Kidney (tissue), 14 donors: ENCODE data around the gene YPEL2. TPM values are rescaled to one million over a fixed set of nuclear protein-coding genes. Genes with fewer than 3 reads are reported as not detected.
A peak's percentile ranks its signal among the peaks of the same experiment; 100 is the strongest.

Experiments
- DNase-seq, 5 donors: peaks; one replicate each; pipeline ENCODE4 v3.0.0-alpha.2; 2013 to 2020
- FAIRE-seq: peaks from 2 replicates; lab custom pipeline; 2012; peaks lifted over from hg19 to GRCh38; lab: Jason Lieb, UNC
- H3K27ac ChIP-seq, 2 donors: one replicate each; pipeline ENCODE4 v1.7.0; 2013; ENCODE audit warnings: low read depth in 2 of 2, low read length in 2 of 2, inconsistent platforms in 1 of 2
- H3K27me3 ChIP-seq: one replicate; pipeline ENCODE4 v1.7.1; 2013; ENCODE audit warnings: low read length, inconsistent platforms; ENCODE audit not compliant: control insufficient read depth, insufficient read depth
- H3K36me3 ChIP-seq, 3 donors: one replicate each; pipeline versions ENCODE4 v1.7.0 to v1.7.1; 2013; ENCODE audit warnings: low read length in 3 of 3, control low read depth in 1 of 3, inconsistent platforms in 1 of 3; ENCODE audit not compliant: insufficient read depth in 3 of 3, control insufficient read depth in 2 of 3
- H3K4me1 ChIP-seq, 3 donors: one replicate each; pipeline versions ENCODE4 v1.7.0 to v1.7.1; 2013; ENCODE audit warnings: low read length in 3 of 3, inconsistent platforms in 1 of 3, low read depth in 1 of 3; ENCODE audit not compliant: control insufficient read depth in 2 of 3, insufficient read depth in 2 of 3
- H3K4me3 ChIP-seq, 3 donors: one replicate each; pipeline versions ENCODE4 v1.7.0 to v1.8.1; 2013; ENCODE audit warnings: low read length in 3 of 3, control low read depth in 1 of 3, inconsistent platforms in 1 of 3
- H3K9ac ChIP-seq, 3 donors: one replicate each; pipeline versions ENCODE4 v1.7.0 to v1.7.1; 2013; ENCODE audit warnings: low read length in 3 of 3, control low read depth in 1 of 3, inconsistent platforms in 1 of 3
- H3K9me3 ChIP-seq, 3 donors: one replicate each; pipeline versions ENCODE4 v1.7.0 to v1.7.1; 2013; ENCODE audit warnings: low read length in 3 of 3, control low read depth in 1 of 3, inconsistent platforms in 1 of 3; ENCODE audit not compliant: control insufficient read depth in 2 of 3, insufficient read depth in 1 of 3
- intact Hi-C: fragments of 100-400 bp; cut with DNase I; formaldehyde crosslinking; loops from one replicate; pipeline ENCODE4 v1.11.1; 2022
- polyA plus RNA-seq: library from polyadenylated mRNA; stranded (reverse); fragments of 350-450 nt; fragmentation: Illumina TruSeq; extraction: RNeasy Lipid Tissue Mini Kit (QIAGEN cat#74804); gene quantifications from one replicate; pipeline ENCODE4 v1.2.3, GENCODE V29; 2014; ENCODE audit warnings: low read depth, low replicate concordance; ENCODE audit not compliant: insufficient read depth
- total RNA-seq: library from RNA; stranded (reverse); fragmentation: NEBNext Ultra II Directional; extraction: Animal tissue kit (Norgen Biotek cat#: 25700); gene quantifications from one replicate; pipeline ENCODE4 v1.2.1, GENCODE V29; 2021
- TF ChIP-seq, protein P1 (sequence below): IDR thresholded peaks from 3 replicates; pipeline ENCODE4 v1.5.1; 2012; ENCODE audit warnings: mild to moderate bottlenecking, moderate library complexity, borderline replicate concordance; ENCODE audit not compliant: insufficient read depth; ENCODE audit errors: extremely low read depth
- donor health status: control.
- donor health status: control.
- donor health status: control.
- donor health status: control.
- donor health status: control.
- donor health status: DM: yes; HTN: yes; CAD: no.
- donor health status: Normal renal cell carcinoma (clear cell type).

The YPEL2 gene
- total and polyA plus RNA-seq, 2 donors from 2014 or later, result 9.0 to 53.6 TPM

GRCh38 chr17:59375857-59376256 lies 44.4 kb downstream of the YPEL2 start:
- H3K9me3 ChIP-seq, result no peaks in the 10 kb centered on the region
- H3K4me1 ChIP-seq, result peaks cover 17 to 62% (median 57%) of the 10 kb centered on the region in 3 donors
- TF ChIP-seq, protein P1, sequence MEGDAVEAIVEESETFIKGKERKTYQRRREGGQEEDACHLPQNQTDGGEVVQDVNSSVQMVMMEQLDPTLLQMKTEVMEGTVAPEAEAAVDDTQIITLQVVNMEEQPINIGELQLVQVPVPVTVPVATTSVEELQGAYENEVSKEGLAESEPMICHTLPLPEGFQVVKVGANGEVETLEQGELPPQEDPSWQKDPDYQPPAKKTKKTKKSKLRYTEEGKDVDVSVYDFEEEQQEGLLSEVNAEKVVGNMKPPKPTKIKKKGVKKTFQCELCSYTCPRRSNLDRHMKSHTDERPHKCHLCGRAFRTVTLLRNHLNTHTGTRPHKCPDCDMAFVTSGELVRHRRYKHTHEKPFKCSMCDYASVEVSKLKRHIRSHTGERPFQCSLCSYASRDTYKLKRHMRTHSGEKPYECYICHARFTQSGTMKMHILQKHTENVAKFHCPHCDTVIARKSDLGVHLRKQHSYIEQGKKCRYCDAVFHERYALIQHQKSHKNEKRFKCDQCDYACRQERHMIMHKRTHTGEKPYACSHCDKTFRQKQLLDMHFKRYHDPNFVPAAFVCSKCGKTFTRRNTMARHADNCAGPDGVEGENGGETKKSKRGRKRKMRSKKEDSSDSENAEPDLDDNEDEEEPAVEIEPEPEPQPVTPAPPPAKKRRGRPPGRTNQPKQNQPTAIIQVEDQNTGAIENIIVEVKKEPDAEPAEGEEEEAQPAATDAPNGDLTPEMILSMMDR, result no peak
- intact Hi-C loops, result no loop called here
- no peak overlapping the region for H3K4me3 ChIP-seq
- DNase-seq (no peak), FAIRE-seq (no peak)
- peak overlapping the region in 1 of 3 donors; percentile 14 for H3K9ac ChIP-seq
- H3K27me3 ChIP-seq, result no peaks in the 10 kb centered on the region
- H3K36me3 ChIP-seq, result no peaks in the 10 kb centered on the region
- peak overlapping the region in 1 of 2 donors; percentile 97 for H3K27ac ChIP-seq

GRCh38 chr17:59376506-59376905 lies 45.1 kb downstream of the YPEL2 start:
- TF ChIP-seq, protein P1, result no peak
- Histone ChIP-seq H3K36me3 (no peaks in the 10 kb centered on the region), H3K4me3 (no peak overlapping the region), H3K27me3 (no peaks in the 10 kb centered on the region), H3K4me1 (peaks cover 13 to 62% (median 57%) of the 10 kb centered on the region in 3 donors), H3K9me3 (no peaks in the 10 kb centered on the region), H3K9ac (no peak overlapping the region), H3K27ac (peak overlapping the region in 1 of 2 donors; percentile 97)
- FAIRE-seq (no peak), DNase-seq (no peak)
- intact Hi-C loops, result no loop called here

GRCh38 chr17:59377410-59377809 lies 46.0 kb downstream of the YPEL2 start:
- H3K9me3 ChIP-seq, result no peaks in the 10 kb centered on the region
- H3K9ac ChIP-seq, result no peak overlapping the region
- FAIRE-seq (no peak), DNase-seq (no peak)
- peak overlapping the region; percentile 23 to 61 for H3K27ac ChIP-seq
- TF ChIP-seq, protein P1, result no peak
- intact Hi-C loops, result no loop called here
- no peaks in the 10 kb centered on the region for H3K36me3 ChIP-seq
- no peak overlapping the region for H3K4me3 ChIP-seq
- H3K4me1 ChIP-seq, result peaks cover 6 to 57% (median 54%) of the 10 kb centered on the region in 3 donors
- no peaks in the 10 kb centered on the region for H3K27me3 ChIP-seq

DNA sequence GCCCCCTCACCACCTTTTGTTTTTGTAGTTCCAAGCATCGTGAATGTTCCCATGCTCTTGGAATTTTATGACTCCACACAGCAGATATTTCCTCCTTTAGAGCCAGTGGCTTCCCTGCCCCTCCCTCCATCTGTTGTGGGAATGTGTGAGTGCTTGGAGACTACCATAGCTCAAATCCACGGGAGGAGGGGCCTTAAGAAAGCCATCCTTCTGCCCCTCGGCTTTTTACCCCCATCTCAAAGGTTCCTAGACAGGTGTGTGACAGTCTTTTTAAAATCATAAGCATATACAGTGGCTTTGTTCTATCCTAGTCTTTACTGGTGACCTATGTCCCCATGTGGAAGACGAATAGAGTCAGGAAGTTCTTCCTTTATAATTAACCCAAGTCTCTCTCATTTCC lies 47.2 kb downstream of the YPEL2 start:
- DNase-seq, result peak in 2 of 5 donors; percentile 27 to 72
- no peak for FAIRE-seq
- TF ChIP-seq, protein P1, result no peak
- Histone ChIP-seq H3K36me3 (no peaks in the 10 kb centered on the region), H3K9ac (peak overlapping the region in 1 of 3 donors; percentile 13), H3K9me3 (no peaks in the 10 kb centered on the region), H3K27me3 (no peaks in the 10 kb centered on the region), H3K4me3 (no peak overlapping the region), H3K4me1 (peaks cover 2 to 46% (median 45%) of the 10 kb centered on the region in 3 donors), H3K27ac (peak overlapping the region; percentile 2 to 83)
- intact Hi-C loops, result no loop called here
